HG03064 (cell line): ENCODE data around the gene MMP11.

Source experiments
- ATAC-seq: cut with Tn5 transposase; IDR thresholded peaks from one replicate; pipeline ENCODE4 v1.9.1; 2021; ENCODE audit warnings: low read depth; ENCODE audit not compliant: unreplicated experiment

Gene MMP11

GRCh38 chr22:23756891-23757290 lies 15.8 kb upstream of the MMP11 start:
- ATAC-seq = no peak

GRCh38 chr22:23759566-23759965 lies 13.1 kb upstream of the MMP11 start:
- ATAC-seq = no peak

GRCh38 chr22:23760056-23760455 lies 12.6 kb upstream of the MMP11 start:
- no peak for ATAC-seq

- no peak for ATAC-seq
Measured at GRCh38 chr22:23762842-23763578, 9.6 kb upstream of the MMP11 start, which contains the start of gene C22orf15. Gene C22orf15 (plus strand): TSS chr22:23762990. CDS start chr22:23763307, 317 bp downstream.

GRCh38 chr22:23763579-23763945 lies 9.1 kb upstream of the MMP11 start:
- no peak for ATAC-seq

GRCh38 chr22:23763954-23764353 lies 8.7 kb upstream of the MMP11 start:
- ATAC-seq = no peak

- no peak for ATAC-seq
Measured at GRCh38 chr22:23764899-23765881, 7.5 kb upstream of the MMP11 start.

- ATAC-seq = no peak
Measured at GRCh38 chr22:23767303-23767672, 5.4 kb upstream of the MMP11 start.

- ATAC-seq = no peak
Measured at GRCh38 chr22:23767673-23768548, 4.7 kb upstream of the MMP11 start, which contains the start of gene CHCHD10. Gene CHCHD10 (minus strand): TSS chr22:23767972. CDS start chr22:23767874, 98 bp downstream.

- no peak for ATAC-seq
Measured at GRCh38 chr22:23769321-23769965, 3.2 kb upstream of the MMP11 start.

- no peak for ATAC-seq
Measured at GRCh38 chr22:23772315-23772648, 367 bp upstream of the MMP11 start.

GRCh38 chr22:23773483-23774113 lies 949 bp downstream of the MMP11 start:
- ATAC-seq = no peak

- no peak for ATAC-seq
Measured at GRCh38 chr22:23774114-23774921, 1.7 kb downstream of the MMP11 start.

- ATAC-seq = no peak
Measured at GRCh38 chr22:23774922-23775436, 2.3 kb downstream of the MMP11 start.

- no peak for ATAC-seq
Measured at GRCh38 chr22:23775779-23776375, 3.2 kb downstream of the MMP11 start.

GRCh38 chr22:23777776-23778576 lies 5.3 kb downstream of the MMP11 start:
- no peak for ATAC-seq

- no peak for ATAC-seq
Measured at GRCh38 chr22:23778577-23778900, 5.9 kb downstream of the MMP11 start.

- ATAC-seq = no peak
Measured at GRCh38 chr22:23779083-23779482, 6.4 kb downstream of the MMP11 start.
